GM12892 (cell line): ENCODE measurements around the gene DHX35.

Experiments
- POLR2A ChIP-seq: IDR thresholded peaks from 2 replicates; pipeline ENCODE4 v1.6.1; 2011; ENCODE audit warnings: low read depth, low read length, control low read depth
- POLR2AphosphoS5 ChIP-seq: IDR thresholded peaks from 2 replicates; pipeline ENCODE4 v1.6.1; 2011; ENCODE audit warnings: low read depth, low read length, control low read depth
- TAF1 ChIP-seq: IDR thresholded peaks from 2 replicates; pipeline ENCODE4 v1.6.1; 2011; ENCODE audit warnings: low read depth, mild to moderate bottlenecking, control low read depth, low read length, borderline replicate concordance

GRCh38 chr20:39048000-39048696 lies 86.0 kb downstream of the DHX35 start:
- TF ChIP-seq POLR2A, result no peak
- TF ChIP-seq POLR2AphosphoS5, result no peak
- TF ChIP-seq TAF1, result no peak
